ENCODE results near the gene FOSL1. TPM values are rescaled to one million over a fixed set of nuclear protein-coding genes. Genes with fewer than 3 reads are reported as not detected.

Gene FOSL1
- total and polyA plus RNA-seq, 2 donors (not counting 3 experiments of a cell fraction or from before 2014, with no cell fraction given), result 18.1 to 53.8 TPM

DNA sequence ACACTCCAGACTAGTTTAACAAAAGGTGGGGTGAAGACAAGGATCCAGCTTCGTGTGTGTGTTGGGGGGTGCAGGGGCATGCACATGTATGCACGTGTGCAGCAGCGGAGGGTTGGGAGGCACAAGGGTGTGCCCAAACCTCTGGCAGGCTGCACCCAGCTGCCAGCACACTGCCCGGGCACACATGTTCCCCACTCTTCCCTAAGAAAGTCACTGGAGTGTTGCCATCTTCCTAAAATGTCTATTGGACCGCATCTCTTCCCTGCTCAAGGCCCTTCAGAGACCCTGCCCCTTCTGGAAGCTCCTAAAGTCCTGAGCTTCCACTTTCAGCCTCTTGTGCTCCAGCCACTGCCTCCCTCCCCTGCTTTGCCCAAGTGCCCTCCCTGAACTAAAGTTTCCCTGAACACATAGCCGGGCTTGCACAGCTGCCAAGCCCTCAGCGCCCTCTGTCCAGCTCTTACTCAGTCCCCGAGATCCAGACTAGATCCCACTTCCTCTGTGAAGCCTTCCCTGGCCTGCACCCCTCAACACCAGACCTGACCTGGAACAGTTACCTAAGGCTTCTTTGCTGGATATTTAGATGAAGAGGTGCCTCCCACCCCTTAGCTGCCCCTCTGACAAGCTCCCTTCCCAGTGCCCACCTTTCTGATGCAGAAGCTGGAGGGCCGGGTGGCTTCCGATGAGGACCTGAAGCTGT lies 48.2 kb downstream of the FOSL1 start:
- Histone ChIP-seq H3K36me3 (ENCODE audit: control insufficient read depth in 2 of 2, extremely low read depth in 1 of 2, insufficient read depth in 2 of 2, low read length in 2 of 2) (peaks cover 36 to 44% of the 10 kb centered on the region in 2 experiments), H3K4me2 (ENCODE audit: insufficient read depth, low read length) (no peak overlapping the region), H3K27ac (ENCODE audit: insufficient read depth, low read depth, low read length) (no peak overlapping the region), H3K79me2 (ENCODE audit: control insufficient read depth, insufficient read depth, low read length) (peaks cover 39% of the 10 kb centered on the region), H2AFZ (ENCODE audit: low read depth, low read length) (no peak overlapping the region), H3K4me3 (replicated peaks in 1 of 3; ENCODE audit: insufficient read depth in 1 of 3, low read depth in 1 of 3, low read length in 3 of 3) (no peak overlapping the region), H4K20me1 (replicated peaks; ENCODE audit: control insufficient read depth, extremely low read depth, insufficient read depth, low read length) (peaks cover 9% of the 10 kb centered on the region), H3K4me1 (ENCODE audit: control insufficient read depth, extremely low read depth, insufficient read depth, low read length) (peaks cover 15% of the 10 kb centered on the region), H3K9me3 (replicated peaks; ENCODE audit: control insufficient read depth, insufficient read depth, low read length) (no peaks in the 10 kb centered on the region), H3K27me3 (ENCODE audit: control insufficient read depth in 2 of 2, insufficient read depth in 2 of 2, low read length in 2 of 2) (no peaks in the 10 kb centered on the region), H3K9me1 (replicated peaks; ENCODE audit: control insufficient read depth, extremely low read depth, insufficient read depth, low read length) (no peaks in the 10 kb centered on the region), H3K9ac (replicated peaks; ENCODE audit: extremely low read depth, insufficient read depth, low read length) (no peak overlapping the region)
- DNase-seq (ENCODE audit: low read depth, low spot score), result no peak
- dilution Hi-C loops (cut with MboI; ENCODE audit: extremely low pct_ligation_motif_present, low sequenced_read_pairs), result no loop called here
- no peak for FAIRE-seq
- intact Hi-C loops (cut with micrococcal nuclease), result no loop called here
- CTCF ChIA-PET, result interaction anchor here (0.8 to 3.7 kb wide), 8 partner anchors 8 to 137 kb away, joined by 3 to 18 read pairs (median 4); partner anchors contain the start of genes FIBP and MUS81
- TF ChIP-seq GATA2 (IDR thresholded peaks at IDR 0.05; ENCODE audit: insufficient read depth, insufficient read length, low read depth, low read length) (no peak), POLR2A (IDR thresholded peaks at IDR 0.05; ENCODE audit: low read depth, low read length) (peak; percentile 52), POLR2AphosphoS5 (IDR thresholded peaks at IDR 0.05; ENCODE audit: insufficient read depth, low read depth, low read length) (peak; percentile 45)
- POLR2A ChIA-PET, result interaction anchor here (1.0 to 1.2 kb wide), 2 partner anchors 8 to 38 kb away, joined by 3 read pairs; no protein-coding TSS in a partner anchor
- no TSS peak for BruUV-seq (replicated peaks)

DNA sequence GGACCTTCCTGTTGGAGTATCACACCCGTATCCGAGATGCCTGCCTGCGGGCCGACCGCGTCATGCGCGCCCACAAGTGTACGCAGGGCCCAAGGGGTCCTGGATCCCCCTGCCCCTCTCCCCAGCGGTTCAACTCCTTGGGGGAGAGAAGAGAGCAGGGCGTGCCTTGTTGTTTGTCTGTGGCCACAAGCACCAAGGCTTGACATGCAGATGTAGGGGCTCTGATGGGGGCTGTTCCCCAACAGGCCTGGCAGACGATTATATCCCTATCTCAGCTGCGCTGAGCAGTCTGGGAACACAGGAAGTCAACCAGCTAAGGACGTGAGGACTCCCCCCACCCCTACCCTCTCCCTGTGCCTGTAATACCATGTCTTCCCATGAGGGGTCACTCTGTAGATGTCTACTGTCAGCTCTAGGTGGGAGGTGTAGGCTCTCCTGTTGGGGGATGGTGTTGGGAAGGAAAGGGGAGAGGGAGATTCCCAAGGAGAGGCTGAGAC lies 49.1 kb downstream of the FOSL1 start:
- Histone ChIP-seq H3K4me1 (ENCODE audit: control insufficient read depth, extremely low read depth, insufficient read depth, low read length) (peaks cover 8% of the 10 kb centered on the region), H3K27me3 (ENCODE audit: control insufficient read depth in 2 of 2, insufficient read depth in 2 of 2, low read length in 2 of 2) (no peaks in the 10 kb centered on the region), H3K4me2 (ENCODE audit: insufficient read depth, low read length) (no peak overlapping the region), H3K9me3 (replicated peaks; ENCODE audit: control insufficient read depth, insufficient read depth, low read length) (no peaks in the 10 kb centered on the region), H3K9me1 (replicated peaks; ENCODE audit: control insufficient read depth, extremely low read depth, insufficient read depth, low read length) (no peaks in the 10 kb centered on the region), H3K4me3 (replicated peaks in 1 of 3; ENCODE audit: insufficient read depth in 1 of 3, low read depth in 1 of 3, low read length in 3 of 3) (no peak overlapping the region), H2AFZ (ENCODE audit: low read depth, low read length) (no peak overlapping the region), H3K27ac (ENCODE audit: insufficient read depth, low read depth, low read length) (no peak overlapping the region), H4K20me1 (replicated peaks; ENCODE audit: control insufficient read depth, extremely low read depth, insufficient read depth, low read length) (peaks cover 5% of the 10 kb centered on the region), H3K79me2 (ENCODE audit: control insufficient read depth, insufficient read depth, low read length) (peaks cover 31% of the 10 kb centered on the region), H3K9ac (replicated peaks; ENCODE audit: extremely low read depth, insufficient read depth, low read length) (no peak overlapping the region), H3K36me3 (ENCODE audit: control insufficient read depth in 2 of 2, extremely low read depth in 1 of 2, insufficient read depth in 2 of 2, low read length in 2 of 2) (peaks cover 31 to 42% of the 10 kb centered on the region in 2 experiments)
- FAIRE-seq, result no peak
- no TSS peak for BruUV-seq (replicated peaks)
- POLR2A ChIA-PET, result interaction anchor here (1.0 to 1.3 kb wide), 2 partner anchors 9 kb away, joined by 3 to 4 read pairs; partner anchors contain the start of gene MUS81
- intact Hi-C loops (cut with micrococcal nuclease) (no loop called here), dilution Hi-C loops (cut with MboI; ENCODE audit: extremely low pct_ligation_motif_present, low sequenced_read_pairs) (no loop called here)
- no peak for DNase-seq (ENCODE audit: low read depth, low spot score)
- TF ChIP-seq JUN (IDR thresholded peaks at IDR 0.05; ENCODE audit: borderline replicate concordance, insufficient read depth, insufficient read length, low read depth) (no peak), EZH2 (IDR thresholded peaks at IDR 0.05; ENCODE audit: borderline replicate concordance, low read depth, low read length, severe bottlenecking) (no peak), POLR2AphosphoS5 (IDR thresholded peaks at IDR 0.05; ENCODE audit: insufficient read depth, low read depth, low read length) (peak; percentile 42), POLR2A (IDR thresholded peaks at IDR 0.05; ENCODE audit: low read depth, low read length) (peak; percentile 58)
- TF ChIP-seq, protein P1, sequence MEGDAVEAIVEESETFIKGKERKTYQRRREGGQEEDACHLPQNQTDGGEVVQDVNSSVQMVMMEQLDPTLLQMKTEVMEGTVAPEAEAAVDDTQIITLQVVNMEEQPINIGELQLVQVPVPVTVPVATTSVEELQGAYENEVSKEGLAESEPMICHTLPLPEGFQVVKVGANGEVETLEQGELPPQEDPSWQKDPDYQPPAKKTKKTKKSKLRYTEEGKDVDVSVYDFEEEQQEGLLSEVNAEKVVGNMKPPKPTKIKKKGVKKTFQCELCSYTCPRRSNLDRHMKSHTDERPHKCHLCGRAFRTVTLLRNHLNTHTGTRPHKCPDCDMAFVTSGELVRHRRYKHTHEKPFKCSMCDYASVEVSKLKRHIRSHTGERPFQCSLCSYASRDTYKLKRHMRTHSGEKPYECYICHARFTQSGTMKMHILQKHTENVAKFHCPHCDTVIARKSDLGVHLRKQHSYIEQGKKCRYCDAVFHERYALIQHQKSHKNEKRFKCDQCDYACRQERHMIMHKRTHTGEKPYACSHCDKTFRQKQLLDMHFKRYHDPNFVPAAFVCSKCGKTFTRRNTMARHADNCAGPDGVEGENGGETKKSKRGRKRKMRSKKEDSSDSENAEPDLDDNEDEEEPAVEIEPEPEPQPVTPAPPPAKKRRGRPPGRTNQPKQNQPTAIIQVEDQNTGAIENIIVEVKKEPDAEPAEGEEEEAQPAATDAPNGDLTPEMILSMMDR (IDR thresholded peaks at IDR 0.05; ENCODE audit: extremely low read depth in 1 of 2, insufficient read depth in 1 of 2, low read depth in 1 of 2, low read length in 2 of 2), result peak; percentile 48 to 50
- CTCF ChIA-PET, result interaction anchor here (0.8 to 3.7 kb wide), 9 partner anchors 8 to 137 kb away, joined by 3 to 18 read pairs (median 3); partner anchors contain the start of genes FIBP and MUS81

Measured in endothelial cell of umbilical vein (primary cell).